Smooth muscle cell of the brain vasculature (primary cell): Measurements from ENCODE around the gene MCAT.

ENCODE experiments used
- DNase-seq: peaks from one replicate; pipeline ENCODE4 v3.0.0-alpha.2; 2012; ENCODE audit warnings: low read depth, low spot score

Gene MCAT

DNA sequence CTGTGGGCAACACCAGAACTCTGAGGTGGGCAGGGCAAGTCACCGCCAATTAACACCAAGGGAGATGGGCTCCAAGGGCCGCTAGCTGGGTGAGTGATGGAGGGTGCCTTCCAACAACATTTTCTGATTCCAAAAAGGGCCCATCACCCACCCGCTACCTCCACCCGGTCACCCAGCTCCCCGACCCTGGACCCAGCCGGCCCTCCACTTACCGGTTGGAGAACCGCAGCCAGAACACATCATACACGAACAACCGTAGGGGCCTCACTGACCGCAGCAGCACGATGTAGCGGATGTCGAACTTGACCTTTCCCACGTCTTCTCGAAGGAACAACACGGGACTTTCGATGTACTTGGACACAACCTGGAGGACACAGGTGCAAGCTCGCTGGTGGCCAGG lies 29.0 kb upstream of the MCAT start:
- DNase-seq: no peak

GRCh38 chr22:43171607-43172006 lies 28.4 kb upstream of the MCAT start:
- no peak for DNase-seq

DNA sequence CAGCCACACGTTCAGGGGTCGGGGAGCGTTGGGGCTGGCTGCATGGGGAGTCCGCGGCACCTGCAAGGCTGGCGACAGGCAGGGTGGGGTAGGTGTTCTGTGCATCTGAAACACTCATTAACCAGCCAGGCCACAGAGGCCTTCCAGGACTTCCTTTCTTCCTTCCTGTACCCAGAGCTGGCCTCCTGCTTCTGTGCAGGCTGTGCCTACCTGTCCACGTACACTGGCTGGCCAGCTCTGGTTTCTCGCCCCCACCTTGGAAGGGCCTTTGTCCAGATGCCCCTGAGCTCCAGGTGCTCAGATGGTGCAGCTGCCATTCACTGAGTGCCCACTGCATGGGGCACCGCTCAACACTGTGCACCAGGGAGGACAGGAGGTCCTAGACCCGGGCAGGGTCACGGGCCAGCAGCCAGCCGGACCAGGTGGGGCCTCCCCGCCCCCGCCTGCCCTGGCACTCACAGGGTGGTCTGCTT lies 27.9 kb upstream of the MCAT start:
- DNase-seq: no peak

DNA sequence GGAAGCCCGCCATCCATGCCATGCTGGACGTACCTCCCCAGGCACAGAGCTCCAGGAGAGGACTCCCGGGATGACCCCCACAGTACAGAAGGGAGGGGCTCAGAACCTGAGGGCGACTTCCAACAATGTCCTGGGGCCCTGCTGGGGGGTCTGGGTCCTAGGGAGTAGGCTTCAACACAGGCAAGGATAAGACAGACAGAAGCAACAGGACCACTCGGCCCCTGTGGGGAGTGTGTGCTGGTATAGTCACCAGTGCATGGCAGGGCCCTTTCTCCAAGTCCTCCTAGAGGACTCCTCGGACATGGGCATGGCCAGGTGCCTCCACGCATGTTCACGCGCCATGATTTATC lies 26.9 kb upstream of the MCAT start:
- DNase-seq: no peak

GRCh38 chr22:43169310-43170130 lies 26.3 kb upstream of the MCAT start:
- no peak for DNase-seq

GRCh38 chr22:43168471-43169309 lies 25.5 kb upstream of the MCAT start:
- DNase-seq: no peak

GRCh38 chr22:43167001-43167589 lies 23.9 kb upstream of the MCAT start:
- DNase-seq: no peak

- DNase-seq: no peak
These were observed 23.1 kb upstream of the MCAT start for GRCh38 chr22:43166132-43166930.

GRCh38 chr22:43164636-43165035 lies 21.4 kb upstream of the MCAT start:
- no peak for DNase-seq

GRCh38 chr22:43163241-43163795 lies 20.1 kb upstream of the MCAT start:
- no peak for DNase-seq

DNA sequence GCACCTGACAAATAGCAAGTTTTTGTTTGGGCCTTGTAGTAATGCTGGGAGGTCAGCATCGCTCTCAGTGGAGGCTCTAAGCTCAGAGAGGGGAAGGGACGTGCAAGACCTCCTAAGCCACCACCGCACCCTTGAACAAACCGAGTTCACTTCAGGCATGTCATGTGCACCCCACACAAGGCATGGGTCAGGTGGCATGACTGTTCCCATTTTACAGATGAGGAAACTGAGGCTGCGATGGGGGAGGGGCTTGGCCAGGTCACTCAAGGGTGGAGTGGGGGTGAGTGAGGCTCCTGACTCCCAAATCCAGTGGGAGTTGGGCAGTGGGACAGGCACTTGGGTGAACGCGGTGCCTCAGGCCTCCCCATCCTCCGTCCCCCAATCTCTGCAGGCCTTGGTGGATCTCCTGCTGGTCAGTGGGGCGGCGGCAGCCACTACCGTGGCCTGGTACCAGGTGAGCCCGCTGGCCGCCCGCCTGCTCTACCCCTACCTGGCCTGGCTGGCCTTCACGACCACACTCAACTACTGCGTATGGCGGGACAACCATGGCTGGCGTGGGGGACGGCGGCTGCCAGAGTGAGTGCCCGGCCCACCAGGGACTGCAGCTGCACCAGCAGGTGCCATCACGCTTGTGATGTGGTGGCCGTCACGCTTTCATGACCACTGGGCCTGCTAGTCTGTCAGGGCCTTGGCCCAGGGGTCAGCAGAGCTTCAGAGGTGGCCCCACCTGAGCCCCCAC lies 19.4 kb upstream of the MCAT start:
- DNase-seq: no peak

DNA sequence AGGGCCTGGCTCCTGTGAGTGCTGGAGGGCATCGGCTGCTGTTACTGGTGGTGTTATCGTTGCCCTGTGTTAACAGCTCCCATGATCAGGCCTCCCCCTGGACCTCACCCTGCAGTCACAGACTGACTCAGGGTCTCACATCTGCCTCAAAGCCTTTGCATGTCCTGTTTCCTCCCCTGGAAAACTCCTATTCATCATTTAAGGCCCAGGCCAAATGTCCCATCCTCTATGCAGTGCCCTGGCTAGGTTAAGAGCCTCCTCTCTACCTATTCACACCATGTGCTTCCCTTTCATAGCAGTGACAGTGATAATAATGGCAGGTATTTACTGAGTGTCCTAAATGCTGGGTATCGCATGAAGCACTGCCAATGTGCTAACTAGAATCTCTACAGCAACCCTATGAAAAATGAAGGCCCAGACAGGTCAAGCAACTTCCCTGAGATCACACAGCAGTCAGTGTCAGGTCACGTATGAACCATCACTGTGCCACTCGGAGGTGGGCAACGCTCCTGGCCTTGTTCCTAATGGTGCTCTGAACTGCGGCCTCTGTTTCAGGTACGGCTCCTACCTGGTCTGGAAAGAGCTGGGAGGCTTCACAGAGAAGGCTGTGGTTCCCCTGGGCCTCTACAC lies 17.4 kb upstream of the MCAT start:
- DNase-seq: no peak

DNA sequence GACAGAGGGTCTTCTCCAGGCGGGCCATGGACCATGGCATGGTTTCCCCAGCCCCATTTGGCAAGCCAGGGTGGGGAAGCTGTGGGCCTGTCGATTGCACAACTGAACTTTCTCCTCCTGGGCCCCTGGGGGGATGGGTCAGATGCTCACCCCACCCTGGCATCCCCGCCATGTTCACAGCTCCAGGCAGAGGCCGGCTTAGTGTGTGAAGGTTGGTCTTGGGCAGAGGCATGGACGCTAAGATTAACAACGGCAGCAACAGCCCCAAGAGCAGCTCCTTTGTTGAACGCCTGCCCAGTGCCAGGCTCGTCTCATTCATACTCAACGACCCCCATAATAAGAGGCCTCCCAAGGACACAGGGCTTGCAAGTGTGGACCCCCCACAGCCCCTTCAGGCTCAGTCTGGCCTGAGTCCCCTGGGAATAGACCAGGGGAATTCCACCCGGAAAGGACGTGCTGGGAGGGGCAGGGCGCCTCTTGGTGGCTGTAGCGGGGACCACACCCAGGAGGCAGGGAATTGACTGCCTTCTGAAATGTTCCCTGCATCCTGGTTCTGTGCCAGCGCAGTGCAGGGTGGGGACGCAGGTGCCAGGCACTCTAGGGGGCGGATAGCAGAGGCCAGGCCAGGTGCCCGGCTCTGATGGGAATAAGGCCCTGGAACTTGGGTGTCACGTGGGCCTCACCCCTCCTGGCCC lies 16.4 kb upstream of the MCAT start:
- no peak for DNase-seq

DNA sequence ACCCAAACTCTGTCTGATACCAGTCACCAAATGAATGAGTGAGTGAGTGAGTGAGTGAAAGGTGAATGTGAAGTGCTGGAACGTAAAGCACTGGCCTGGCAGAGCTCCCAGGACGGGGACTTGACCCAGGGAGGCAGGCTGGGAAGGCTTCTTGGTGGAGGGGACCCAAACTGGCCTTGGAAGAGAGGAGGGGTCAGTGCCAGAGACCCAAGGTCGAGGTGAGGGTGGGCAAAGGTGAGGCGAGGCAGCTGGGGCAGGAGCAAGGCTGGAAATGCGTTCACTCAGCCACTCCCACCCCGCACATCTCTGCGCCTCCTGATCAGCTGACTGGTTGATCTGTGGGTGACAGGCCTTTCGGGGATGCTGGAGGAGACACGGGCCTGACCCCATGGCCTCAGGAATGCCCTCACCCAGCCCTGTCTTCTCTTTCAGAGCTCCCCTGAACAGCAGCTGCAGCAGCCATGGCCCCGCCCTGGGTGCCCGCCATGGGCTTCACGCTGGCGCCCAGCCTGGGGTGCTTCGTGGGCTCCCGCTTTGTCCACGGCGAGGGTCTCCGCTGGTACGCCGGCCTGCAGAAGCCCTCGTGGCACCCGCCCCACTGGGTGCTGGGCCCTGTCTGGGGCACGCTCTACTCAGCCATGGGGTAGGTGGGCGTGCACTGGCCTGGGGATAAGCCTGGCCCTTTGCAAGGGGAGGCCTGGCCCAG lies 15.7 kb upstream of the MCAT start:
- no peak for DNase-seq

DNA sequence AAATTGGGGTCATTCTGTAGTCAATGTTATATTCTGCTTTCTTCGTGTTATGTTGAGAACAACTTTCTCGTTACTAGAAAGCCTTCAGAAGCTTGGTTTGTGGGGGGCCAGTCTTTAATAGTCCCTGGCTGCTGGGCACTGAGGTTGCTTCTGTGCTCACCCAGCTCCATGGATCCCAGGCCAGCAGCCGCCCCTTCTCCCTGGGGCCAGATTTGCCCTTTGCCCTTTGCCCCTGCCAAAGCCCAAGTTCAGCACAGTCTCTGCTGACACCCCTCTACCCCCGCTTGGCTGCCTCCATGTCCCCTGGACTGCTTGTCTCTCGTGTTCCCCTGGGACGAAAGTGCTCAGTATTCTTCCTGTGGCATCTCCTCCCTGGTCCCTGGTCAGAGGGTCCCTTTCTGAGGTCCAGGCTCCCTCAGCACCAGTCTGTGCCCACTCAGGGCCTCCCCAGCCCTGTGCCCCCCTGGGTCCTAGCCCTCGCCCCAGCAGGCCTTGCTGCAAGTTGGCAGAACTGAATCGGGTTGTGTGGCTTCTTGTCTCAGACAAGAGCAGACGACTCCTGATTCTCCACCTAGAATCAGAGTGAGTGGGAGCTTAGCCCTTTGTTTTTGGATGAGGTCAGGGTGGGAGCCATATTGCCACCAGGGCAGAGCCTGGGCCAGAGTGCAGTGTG lies 14.8 kb upstream of the MCAT start:
- DNase-seq: no peak

- no peak for DNase-seq
These were observed 13.2 kb upstream of the MCAT start for GRCh38 chr22:43156413-43156812.

DNA sequence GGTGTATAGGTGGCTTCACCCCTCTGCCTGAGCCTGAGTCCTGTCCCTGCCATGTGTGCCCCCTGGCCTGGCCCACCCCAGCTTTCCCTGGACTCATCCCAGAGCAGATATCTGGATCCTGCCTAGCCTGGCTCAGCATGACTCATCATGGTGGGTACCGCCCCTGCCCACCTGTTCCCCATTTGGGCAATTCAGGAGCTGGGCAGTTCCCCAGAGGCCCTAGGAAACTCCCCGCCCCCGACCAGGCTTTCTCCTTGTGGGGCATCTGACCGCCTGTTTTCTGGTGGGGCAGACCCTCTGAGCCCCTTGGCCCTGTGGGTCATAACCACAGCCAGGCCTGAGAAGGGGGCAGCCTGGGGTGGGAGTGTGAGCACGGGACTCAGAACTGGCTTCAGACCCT lies 12.6 kb upstream of the MCAT start:
- DNase-seq: no peak

GRCh38 chr22:43154887-43155536 lies 11.8 kb upstream of the MCAT start:
- no peak for DNase-seq
